22Rv1 (cell line): Measurements from ENCODE around the gene SMIM10L1.

Source experiments
- H3K27ac ChIP-seq: fragments of 450-650 bp; 2 replicates; pipeline ENCODE4 v1.5.1; 2017
- CTCF ChIP-seq: fragments of 450-650 bp; IDR thresholded peaks from 2 replicates; pipeline ENCODE4 v1.5.1; 2017; ENCODE audit warnings: mild to moderate bottlenecking
- ZFX ChIP-seq: fragments of 450-650 bp; IDR thresholded peaks from 2 replicates; pipeline ENCODE4 v1.6.1; 2017; ENCODE audit warnings: antibody characterized with exemption, borderline replicate concordance

SMIM10L1 gene

GRCh38 chr12:11143352-11143751 lies 27.6 kb upstream of the SMIM10L1 start:
- no peak for TF ChIP-seq ZFX
- TF ChIP-seq CTCF = no peak
- no peak overlapping the region for H3K27ac ChIP-seq

GRCh38 chr12:11144297-11144696 lies 26.7 kb upstream of the SMIM10L1 start:
- TF ChIP-seq ZFX (no peak), CTCF (no peak)
- no peak overlapping the region for H3K27ac ChIP-seq

- no peak for TF ChIP-seq ZFX
- no peak for TF ChIP-seq CTCF
- H3K27ac ChIP-seq = no peak overlapping the region
Observed at GRCh38 chr12:11147420-11147819, 23.6 kb upstream of the SMIM10L1 start.

- H3K27ac ChIP-seq = no peak overlapping the region
- no peak for TF ChIP-seq ZFX
- TF ChIP-seq CTCF = no peak
Observed at GRCh38 chr12:11150832-11151231, 20.2 kb upstream of the SMIM10L1 start.

- no peak overlapping the region for H3K27ac ChIP-seq
- TF ChIP-seq ZFX = no peak
- TF ChIP-seq CTCF = no peak
Observed at GRCh38 chr12:11152725-11153124, 18.3 kb upstream of the SMIM10L1 start.

- TF ChIP-seq CTCF = no peak
- no peak for TF ChIP-seq ZFX
- H3K27ac ChIP-seq = no peak overlapping the region
Observed at GRCh38 chr12:11154400-11154925, 16.5 kb upstream of the SMIM10L1 start.

GRCh38 chr12:11158885-11159444 lies 12.0 kb upstream of the SMIM10L1 start:
- TF ChIP-seq CTCF = no peak
- H3K27ac ChIP-seq = no peak overlapping the region
